WTC11 (cell line): Measurements from ENCODE around the gene NPC2. TPM values are rescaled to one million over a fixed set of nuclear protein-coding genes. Genes with fewer than 3 reads are reported as not detected.

Experiments
- ATAC-seq: fragments of 200-7000 bp; cut with Tn5 transposase; 2 replicates; pipeline ENCODE4 v1.10.0; 2021; ENCODE audit warnings: mild to moderate bottlenecking, moderate library complexity
- CTCF ChIA-PET: fragments of 300-600 bp; sonication (Branson Sonifier 250); formaldehyde crosslinking; loops from one replicate; lab custom pipeline; 2021; ENCODE audit warnings: antibody characterized with exemption; lab: Charles Lee
- POLR2A ChIA-PET: fragments of 350-600 bp; sonication (Branson Sonifier 250); formaldehyde crosslinking; loops from one replicate; lab custom pipeline; 2021; ENCODE audit warnings: antibody characterized with exemption; lab: Charles Lee
- DNase-seq: peaks from one replicate; pipeline ENCODE4 v3.0.0; 2021; ENCODE audit warnings: low spot score
- H3K27ac Mint-ChIP-seq: 2 replicates; pipeline ENCODE4 v1.8.0; 2021; ENCODE audit warnings: mixed read lengths
- H3K27me3 Mint-ChIP-seq: 2 replicates; pipeline ENCODE4 v1.8.0; 2021; ENCODE audit warnings: low read depth, mild to moderate bottlenecking, moderate library complexity, mixed read lengths
- H3K36me3 Mint-ChIP-seq: 2 replicates; pipeline ENCODE4 v1.8.0; 2021; ENCODE audit warnings: mixed read lengths
- H3K4me1 Mint-ChIP-seq: 2 replicates; pipeline ENCODE4 v1.8.0; 2022; ENCODE audit warnings: mixed read lengths
- H3K4me3 Mint-ChIP-seq: 2 replicates; pipeline ENCODE4 v1.8.0; 2021; ENCODE audit warnings: mild to moderate bottlenecking, moderate library complexity, mixed read lengths
- H3K9me3 Mint-ChIP-seq: 2 replicates; pipeline ENCODE4 v1.8.0; 2021; ENCODE audit warnings: mixed read lengths
- CREB1 ChIP-seq: sonication (generic); formaldehyde crosslinking; IDR thresholded peaks from 2 replicates; pipeline ENCODE4 v1.8.0; 2023; ENCODE audit warnings: mild to moderate bottlenecking, missing genetic modification reagents
- FOXJ3 ChIP-seq: sonication (generic); formaldehyde crosslinking; IDR thresholded peaks from 2 replicates; pipeline ENCODE4 v1.9.0; 2021; ENCODE audit warnings: missing genetic modification reagents, mild to moderate bottlenecking, borderline replicate concordance
- FOXK1 ChIP-seq: sonication (generic); formaldehyde crosslinking; IDR thresholded peaks from 2 replicates; pipeline ENCODE4 v1.8.0; 2022; ENCODE audit warnings: mild to moderate bottlenecking, moderate library complexity, missing genetic modification reagents
- GRHL2 ChIP-seq: fragments of 250-450 bp; sonication (Bioruptor Pico); IDR thresholded peaks from 2 replicates; pipeline ENCODE4 v1.8.0; 2022; ENCODE audit warnings: mild to moderate bottlenecking, moderate library complexity; ENCODE audit not compliant: insufficient replicate concordance, severe bottlenecking
- GTF2I ChIP-seq: fragments of 250-450 bp; sonication (Bioruptor Pico); conservative IDR thresholded peaks from 2 replicates; pipeline ENCODE4 v1.4.0; 2021; ENCODE audit warnings: mild to moderate bottlenecking
- MXD4 ChIP-seq: fragments of 250-450 bp; sonication (Bioruptor Pico); IDR thresholded peaks from 2 replicates; pipeline ENCODE4 v1.8.0; 2021; ENCODE audit warnings: mild to moderate bottlenecking, moderate library complexity, borderline replicate concordance
- MYBL2 ChIP-seq: sonication (generic); formaldehyde crosslinking; IDR thresholded peaks from 2 replicates; pipeline ENCODE4 v1.8.1; 2023; ENCODE audit warnings: mild to moderate bottlenecking, moderate library complexity, missing genetic modification reagents
- NFATC4 ChIP-seq: fragments of 250-450 bp; sonication (Bioruptor Pico); IDR thresholded peaks from 2 replicates; pipeline ENCODE4 v1.9.0; 2021; ENCODE audit warnings: mild to moderate bottlenecking
- TEAD1 ChIP-seq: sonication (generic); formaldehyde crosslinking; IDR thresholded peaks from 2 replicates; pipeline ENCODE4 v1.8.0; 2022; ENCODE audit warnings: mild to moderate bottlenecking, missing genetic modification reagents
- ZNF121 ChIP-seq: sonication (generic); formaldehyde crosslinking; IDR thresholded peaks from 2 replicates; pipeline ENCODE4 v1.8.0; 2023; ENCODE audit warnings: missing genetic modification reagents
- ZNF232 ChIP-seq: sonication (generic); formaldehyde crosslinking; IDR thresholded peaks from 2 replicates; pipeline ENCODE4 v1.8.0; 2022; ENCODE audit warnings: mild to moderate bottlenecking, missing genetic modification reagents
- ZNF416 ChIP-seq: fragments of 250-450 bp; sonication (Bioruptor Pico); IDR thresholded peaks from 2 replicates; pipeline ENCODE4 v1.9.0; 2021; ENCODE audit warnings: mild to moderate bottlenecking, inconsistent platforms
- ZNF423 ChIP-seq: fragments of 250-450 bp; sonication (Bioruptor Pico); IDR thresholded peaks from 2 replicates; pipeline ENCODE4 v2.1.2; 2022; ENCODE audit warnings: mild to moderate bottlenecking, moderate library complexity
- ZNF671 ChIP-seq: fragments of 250-450 bp; sonication (Bioruptor Pico); IDR thresholded peaks from 2 replicates; pipeline ENCODE4 v1.8.0; 2021; ENCODE audit warnings: mild to moderate bottlenecking
- total RNA-seq: library from RNA; stranded (reverse); gene quantifications from 3 replicates; pipeline ENCODE4 v1.2.3, GENCODE V29; 2021
- TF ChIP-seq, protein P1 (sequence below): fragments of 250-450 bp; sonication (Bioruptor Pico); IDR thresholded peaks from 2 replicates; pipeline ENCODE4 v1.9.0; 2021; ENCODE audit warnings: mild to moderate bottlenecking
- TF ChIP-seq, protein P2 (sequence below): sonication (generic); formaldehyde crosslinking; IDR thresholded peaks from 2 replicates; pipeline ENCODE4 v1.8.1; 2023; ENCODE audit warnings: mild to moderate bottlenecking, missing genetic modification reagents, moderate library complexity
- TF ChIP-seq, protein P3 (sequence below): sonication (generic); formaldehyde crosslinking; IDR thresholded peaks from 2 replicates; pipeline ENCODE4 v1.8.1; 2023; ENCODE audit warnings: mild to moderate bottlenecking, missing genetic modification reagents, moderate library complexity
- TF ChIP-seq, protein P4 (sequence below): sonication (generic); formaldehyde crosslinking; conservative IDR thresholded peaks from 2 replicates; pipeline ENCODE4 v1.8.1; 2023; ENCODE audit warnings: mild to moderate bottlenecking, low read depth, missing genetic modification reagents, moderate library complexity
- TF ChIP-seq, protein P5 (sequence below): sonication (generic); formaldehyde crosslinking; IDR thresholded peaks from 2 replicates; pipeline ENCODE4 v1.8.1; 2023; ENCODE audit warnings: mild to moderate bottlenecking, missing genetic modification reagents
- TF ChIP-seq, protein P6 (sequence below): sonication (generic); formaldehyde crosslinking; IDR thresholded peaks from 2 replicates; pipeline ENCODE4 v1.8.0; 2022; ENCODE audit warnings: mild to moderate bottlenecking, missing genetic modification reagents
- TF ChIP-seq, protein P7 (sequence below): fragments of 250-450 bp; sonication (Bioruptor Pico); conservative IDR thresholded peaks from 2 replicates; pipeline ENCODE4 v1.9.0; 2021; ENCODE audit warnings: mild to moderate bottlenecking
- TF ChIP-seq, protein P8 (sequence below): sonication (generic); formaldehyde crosslinking; IDR thresholded peaks from 2 replicates; pipeline ENCODE4 v1.8.0; 2023; ENCODE audit warnings: missing genetic modification reagents

NPC2 gene
- total RNA-seq, 1 experiment from 2014 or later: 139 TPM

DNA sequence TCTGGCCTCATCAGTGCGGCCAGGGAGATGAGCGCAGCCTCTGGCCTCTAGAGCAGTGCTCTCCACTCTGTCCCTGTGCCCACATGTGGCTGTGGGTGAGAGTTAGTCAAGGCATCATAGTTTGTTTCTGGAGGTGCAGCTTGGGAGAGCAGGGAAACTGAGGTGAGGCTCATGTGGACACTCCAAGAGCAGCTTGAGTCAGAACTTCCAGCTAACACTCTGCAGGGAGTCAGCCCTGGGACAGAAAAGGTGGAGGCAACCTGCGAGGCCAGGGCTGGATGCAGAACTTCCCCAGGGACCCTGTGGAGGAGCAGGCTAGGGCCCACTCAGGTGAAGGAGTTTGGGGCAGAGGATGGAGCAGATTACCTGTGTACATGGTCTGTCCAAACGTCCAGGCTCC is 11.3 kb upstream of the NPC2 start:
- peaks cover 1% of the 10 kb centered on the region; the same call in 1 of the 2 replicates for H3K27me3 Mint-ChIP-seq
- ChIA-PET POLR2A (interaction anchor here (0.7 kb wide), 1 partner anchor 11 kb away, joined by 3 read pairs; no protein-coding TSS in a partner anchor), CTCF (interaction anchor here (0.6 to 1.0 kb wide), 2 partner anchors 29 to 235 kb away, joined by 3 to 4 read pairs; no protein-coding TSS in a partner anchor)
- no peak for ATAC-seq
- DNase-seq: no peak
- peak overlapping the region; percentile 19; the same call in 1 of the 2 replicates for H3K27ac Mint-ChIP-seq
- peaks cover 37% of the 10 kb centered on the region for H3K4me1 Mint-ChIP-seq
- TF ChIP-seq, protein P1, sequence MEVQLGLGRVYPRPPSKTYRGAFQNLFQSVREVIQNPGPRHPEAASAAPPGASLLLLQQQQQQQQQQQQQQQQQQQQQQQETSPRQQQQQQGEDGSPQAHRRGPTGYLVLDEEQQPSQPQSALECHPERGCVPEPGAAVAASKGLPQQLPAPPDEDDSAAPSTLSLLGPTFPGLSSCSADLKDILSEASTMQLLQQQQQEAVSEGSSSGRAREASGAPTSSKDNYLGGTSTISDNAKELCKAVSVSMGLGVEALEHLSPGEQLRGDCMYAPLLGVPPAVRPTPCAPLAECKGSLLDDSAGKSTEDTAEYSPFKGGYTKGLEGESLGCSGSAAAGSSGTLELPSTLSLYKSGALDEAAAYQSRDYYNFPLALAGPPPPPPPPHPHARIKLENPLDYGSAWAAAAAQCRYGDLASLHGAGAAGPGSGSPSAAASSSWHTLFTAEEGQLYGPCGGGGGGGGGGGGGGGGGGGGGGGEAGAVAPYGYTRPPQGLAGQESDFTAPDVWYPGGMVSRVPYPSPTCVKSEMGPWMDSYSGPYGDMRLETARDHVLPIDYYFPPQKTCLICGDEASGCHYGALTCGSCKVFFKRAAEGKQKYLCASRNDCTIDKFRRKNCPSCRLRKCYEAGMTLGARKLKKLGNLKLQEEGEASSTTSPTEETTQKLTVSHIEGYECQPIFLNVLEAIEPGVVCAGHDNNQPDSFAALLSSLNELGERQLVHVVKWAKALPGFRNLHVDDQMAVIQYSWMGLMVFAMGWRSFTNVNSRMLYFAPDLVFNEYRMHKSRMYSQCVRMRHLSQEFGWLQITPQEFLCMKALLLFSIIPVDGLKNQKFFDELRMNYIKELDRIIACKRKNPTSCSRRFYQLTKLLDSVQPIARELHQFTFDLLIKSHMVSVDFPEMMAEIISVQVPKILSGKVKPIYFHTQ (CRISPR knock-in tag): no peak
- TF ChIP-seq, protein P2, sequence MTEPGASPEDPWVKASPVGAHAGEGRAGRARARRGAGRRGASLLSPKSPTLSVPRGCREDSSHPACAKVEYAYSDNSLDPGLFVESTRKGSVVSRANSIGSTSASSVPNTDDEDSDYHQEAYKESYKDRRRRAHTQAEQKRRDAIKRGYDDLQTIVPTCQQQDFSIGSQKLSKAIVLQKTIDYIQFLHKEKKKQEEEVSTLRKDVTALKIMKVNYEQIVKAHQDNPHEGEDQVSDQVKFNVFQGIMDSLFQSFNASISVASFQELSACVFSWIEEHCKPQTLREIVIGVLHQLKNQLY (CRISPR knock-in tag): no peak
- TF ChIP-seq ZNF121 (no peak), FOXK1 (no peak), ZNF671 (CRISPR knock-in tag) (no peak), NFATC4 (CRISPR knock-in tag) (no peak), MXD4 (CRISPR knock-in tag) (no peak), ZNF423 (no peak), CREB1 (CRISPR knock-in tag) (no peak), ZNF416 (CRISPR knock-in tag) (no peak)
- TF ChIP-seq, protein P3, sequence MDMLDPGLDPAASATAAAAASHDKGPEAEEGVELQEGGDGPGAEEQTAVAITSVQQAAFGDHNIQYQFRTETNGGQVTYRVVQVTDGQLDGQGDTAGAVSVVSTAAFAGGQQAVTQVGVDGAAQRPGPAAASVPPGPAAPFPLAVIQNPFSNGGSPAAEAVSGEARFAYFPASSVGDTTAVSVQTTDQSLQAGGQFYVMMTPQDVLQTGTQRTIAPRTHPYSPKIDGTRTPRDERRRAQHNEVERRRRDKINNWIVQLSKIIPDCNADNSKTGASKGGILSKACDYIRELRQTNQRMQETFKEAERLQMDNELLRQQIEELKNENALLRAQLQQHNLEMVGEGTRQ (CRISPR knock-in tag): no peak
- TF ChIP-seq, protein P4, sequence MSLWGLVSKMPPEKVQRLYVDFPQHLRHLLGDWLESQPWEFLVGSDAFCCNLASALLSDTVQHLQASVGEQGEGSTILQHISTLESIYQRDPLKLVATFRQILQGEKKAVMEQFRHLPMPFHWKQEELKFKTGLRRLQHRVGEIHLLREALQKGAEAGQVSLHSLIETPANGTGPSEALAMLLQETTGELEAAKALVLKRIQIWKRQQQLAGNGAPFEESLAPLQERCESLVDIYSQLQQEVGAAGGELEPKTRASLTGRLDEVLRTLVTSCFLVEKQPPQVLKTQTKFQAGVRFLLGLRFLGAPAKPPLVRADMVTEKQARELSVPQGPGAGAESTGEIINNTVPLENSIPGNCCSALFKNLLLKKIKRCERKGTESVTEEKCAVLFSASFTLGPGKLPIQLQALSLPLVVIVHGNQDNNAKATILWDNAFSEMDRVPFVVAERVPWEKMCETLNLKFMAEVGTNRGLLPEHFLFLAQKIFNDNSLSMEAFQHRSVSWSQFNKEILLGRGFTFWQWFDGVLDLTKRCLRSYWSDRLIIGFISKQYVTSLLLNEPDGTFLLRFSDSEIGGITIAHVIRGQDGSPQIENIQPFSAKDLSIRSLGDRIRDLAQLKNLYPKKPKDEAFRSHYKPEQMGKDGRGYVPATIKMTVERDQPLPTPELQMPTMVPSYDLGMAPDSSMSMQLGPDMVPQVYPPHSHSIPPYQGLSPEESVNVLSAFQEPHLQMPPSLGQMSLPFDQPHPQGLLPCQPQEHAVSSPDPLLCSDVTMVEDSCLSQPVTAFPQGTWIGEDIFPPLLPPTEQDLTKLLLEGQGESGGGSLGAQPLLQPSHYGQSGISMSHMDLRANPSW (CRISPR knock-in tag): no peak
- TF ChIP-seq, protein P5, sequence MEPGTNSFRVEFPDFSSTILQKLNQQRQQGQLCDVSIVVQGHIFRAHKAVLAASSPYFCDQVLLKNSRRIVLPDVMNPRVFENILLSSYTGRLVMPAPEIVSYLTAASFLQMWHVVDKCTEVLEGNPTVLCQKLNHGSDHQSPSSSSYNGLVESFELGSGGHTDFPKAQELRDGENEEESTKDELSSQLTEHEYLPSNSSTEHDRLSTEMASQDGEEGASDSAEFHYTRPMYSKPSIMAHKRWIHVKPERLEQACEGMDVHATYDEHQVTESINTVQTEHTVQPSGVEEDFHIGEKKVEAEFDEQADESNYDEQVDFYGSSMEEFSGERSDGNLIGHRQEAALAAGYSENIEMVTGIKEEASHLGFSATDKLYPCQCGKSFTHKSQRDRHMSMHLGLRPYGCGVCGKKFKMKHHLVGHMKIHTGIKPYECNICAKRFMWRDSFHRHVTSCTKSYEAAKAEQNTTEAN: no peak
- no peaks in the 10 kb centered on the region for H3K36me3 Mint-ChIP-seq
- no peak overlapping the region for H3K4me3 Mint-ChIP-seq
- no peaks in the 10 kb centered on the region for H3K9me3 Mint-ChIP-seq

DNA sequence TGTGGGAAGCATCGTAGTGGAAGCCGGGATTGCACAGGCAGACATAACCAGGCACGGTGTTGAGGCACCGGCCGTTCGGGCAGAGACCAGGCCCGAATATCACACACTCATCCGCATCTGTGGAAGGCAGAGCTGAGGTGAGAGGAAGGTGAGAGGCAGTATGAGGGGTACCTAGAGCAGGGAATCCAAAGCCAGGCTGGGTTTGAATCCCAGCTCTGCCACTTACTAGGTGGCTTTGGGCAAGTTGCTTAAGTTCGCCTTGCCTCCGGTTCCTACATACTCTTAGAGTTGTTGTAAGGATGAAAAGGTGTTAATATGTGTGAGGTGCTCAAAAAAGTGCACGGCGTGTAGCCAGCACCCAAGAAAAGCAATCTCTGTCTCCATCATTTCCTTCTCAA is 10.8 kb upstream of the NPC2 start:
- ATAC-seq (no peak), DNase-seq (no peak)
- Mint-ChIP-seq H3K4me3 (no peak overlapping the region), H3K36me3 (no peaks in the 10 kb centered on the region), H3K4me1 (peaks cover 41% of the 10 kb centered on the region), H3K27ac (peak overlapping the region; percentile 19; the same call in 1 of the 2 replicates), H3K9me3 (no peaks in the 10 kb centered on the region), H3K27me3 (no peaks in the 10 kb centered on the region)
- ChIA-PET CTCF (interaction anchor here (3.3 kb wide), 1 partner anchor 23 kb away, joined by 25 read pairs; no protein-coding TSS in a partner anchor), POLR2A (interaction anchor here (0.7 kb wide), 1 partner anchor 12 kb away, joined by 3 read pairs; no protein-coding TSS in a partner anchor)
- TF ChIP-seq, protein P6, sequence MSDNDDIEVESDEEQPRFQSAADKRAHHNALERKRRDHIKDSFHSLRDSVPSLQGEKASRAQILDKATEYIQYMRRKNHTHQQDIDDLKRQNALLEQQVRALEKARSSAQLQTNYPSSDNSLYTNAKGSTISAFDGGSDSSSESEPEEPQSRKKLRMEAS (CRISPR knock-in tag): no peak
- no peak for TF ChIP-seq ZNF232 (CRISPR knock-in tag)
- TF ChIP-seq, protein P5: no peak
- TF ChIP-seq MYBL2: no peak
- no peak for TF ChIP-seq GRHL2 (CRISPR knock-in tag)
- no peak for TF ChIP-seq GTF2I (CRISPR knock-in tag)
- TF ChIP-seq FOXJ3: no peak
- TF ChIP-seq TEAD1 (CRISPR knock-in tag): no peak
- TF ChIP-seq ZNF423: no peak
- TF ChIP-seq, protein P7, sequence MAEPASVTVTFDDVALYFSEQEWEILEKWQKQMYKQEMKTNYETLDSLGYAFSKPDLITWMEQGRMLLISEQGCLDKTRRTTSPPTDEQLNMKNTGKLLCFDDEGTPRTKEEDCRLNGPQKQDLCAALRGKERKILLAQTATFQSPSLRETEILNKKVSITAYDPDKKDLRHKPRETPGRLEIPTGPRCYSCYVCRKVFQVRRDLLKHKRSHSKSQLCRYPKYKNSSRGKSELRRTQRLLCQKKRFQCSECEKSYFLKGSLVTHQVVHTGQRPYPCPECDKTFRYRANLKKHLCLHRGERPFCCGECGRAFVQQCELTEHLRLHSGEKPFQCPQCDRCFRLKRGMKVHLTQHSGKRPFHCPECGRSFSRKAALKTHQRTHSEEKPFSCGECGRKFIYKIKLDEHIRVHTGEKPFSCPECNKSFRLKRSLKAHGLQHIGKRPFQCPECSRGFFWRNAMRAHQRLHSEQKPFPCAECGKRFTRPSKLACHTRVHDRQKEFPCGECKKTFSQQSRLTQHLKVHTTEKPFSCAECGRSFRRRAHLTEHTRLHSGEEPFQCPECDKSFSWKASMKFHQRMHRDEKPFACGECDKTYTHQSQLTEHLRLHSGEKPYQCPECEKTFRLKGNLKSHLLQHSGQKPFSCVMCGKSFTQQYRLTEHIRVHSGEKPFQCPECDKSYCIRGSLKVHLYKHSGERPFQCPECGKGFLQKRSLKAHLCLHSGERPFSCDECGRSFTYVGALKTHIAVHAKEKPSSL (CRISPR knock-in tag): no peak
- TF ChIP-seq, protein P8, sequence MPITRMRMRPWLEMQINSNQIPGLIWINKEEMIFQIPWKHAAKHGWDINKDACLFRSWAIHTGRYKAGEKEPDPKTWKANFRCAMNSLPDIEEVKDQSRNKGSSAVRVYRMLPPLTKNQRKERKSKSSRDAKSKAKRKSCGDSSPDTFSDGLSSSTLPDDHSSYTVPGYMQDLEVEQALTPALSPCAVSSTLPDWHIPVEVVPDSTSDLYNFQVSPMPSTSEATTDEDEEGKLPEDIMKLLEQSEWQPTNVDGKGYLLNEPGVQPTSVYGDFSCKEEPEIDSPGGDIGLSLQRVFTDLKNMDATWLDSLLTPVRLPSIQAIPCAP (CRISPR knock-in tag): no peak
